HL-60 (cell line): ENCODE results near the gene CLSTN2.

ENCODE experiments used
- DNase-seq, 2 experiments: peaks; one replicate each; pipeline ENCODE4 v3.0.0-alpha.2; 2010 to 2020; ENCODE audit warnings: low read depth in 1 of 2, low spot score in 1 of 2
- H3K27ac ChIP-seq: fragments of 250-450 bp; sonication (Bioruptor Pico); replicated peaks from 2 replicates; pipeline ENCODE4 v1.5.1; 2020; ENCODE audit warnings: mild to moderate bottlenecking, moderate library complexity
- H3K27me3 ChIP-seq: fragments of 250-450 bp; sonication (Bioruptor Pico); 2 replicates; pipeline ENCODE4 v1.5.1; 2021; ENCODE audit warnings: mild to moderate bottlenecking, moderate library complexity; ENCODE audit not compliant: insufficient read depth, poor library complexity, severe bottlenecking
- H3K4me3 ChIP-seq: replicated peaks from 2 replicates; pipeline ENCODE4 v1.5.1; 2011; ENCODE audit warnings: mild to moderate bottlenecking, control low read depth, low read length; ENCODE audit not compliant: insufficient read depth
- CTCF ChIP-seq: IDR thresholded peaks from one replicate; pipeline ENCODE4 v1.5.1; 2011; ENCODE audit warnings: low read length, control low read depth, inconsistent platforms; ENCODE audit not compliant: insufficient read depth
- GABPA ChIP-seq: IDR thresholded peaks from 2 replicates; pipeline ENCODE4 v1.6.1; 2012; ENCODE audit warnings: low read depth
- POLR2AphosphoS5 ChIP-seq: IDR thresholded peaks from 2 replicates; pipeline ENCODE4 v1.6.1; 2012; ENCODE audit warnings: low read depth
- REST ChIP-seq: IDR thresholded peaks from 2 replicates; pipeline ENCODE4 v1.6.1; 2012; ENCODE audit warnings: low read depth; ENCODE audit not compliant: insufficient replicate concordance
- SPI1 ChIP-seq: IDR thresholded peaks from 2 replicates; pipeline ENCODE4 v1.6.1; 2012; ENCODE audit warnings: low read depth, mild to moderate bottlenecking, borderline replicate concordance

Gene CLSTN2

GRCh38 chr3:140505213-140505612 is 570.2 kb downstream of the CLSTN2 start:
- TF ChIP-seq GABPA = no peak
- no peak for TF ChIP-seq POLR2AphosphoS5
- no peak for TF ChIP-seq SPI1
- no peak for TF ChIP-seq CTCF
- TF ChIP-seq REST = no peak
- peaks cover 8% of the 10 kb centered on the region for H3K27me3 ChIP-seq
- H3K4me3 ChIP-seq = no peak overlapping the region
- DNase-seq = no peak
- no peak overlapping the region for H3K27ac ChIP-seq

GRCh38 chr3:140505876-140506275 is 570.9 kb downstream of the CLSTN2 start:
- no peak for TF ChIP-seq CTCF
- TF ChIP-seq POLR2AphosphoS5 = no peak
- TF ChIP-seq REST = no peak
- TF ChIP-seq SPI1 = no peak
- TF ChIP-seq GABPA = no peak
- Histone ChIP-seq H3K4me3 (no peak overlapping the region), H3K27me3 (peaks cover 8% of the 10 kb centered on the region), H3K27ac (no peak overlapping the region)
- DNase-seq = no peak

- Histone ChIP-seq H3K27me3 (peaks cover 8% of the 10 kb centered on the region), H3K4me3 (no peak overlapping the region), H3K27ac (no peak overlapping the region)
- TF ChIP-seq GABPA = no peak
- no peak for TF ChIP-seq POLR2AphosphoS5
- no peak for TF ChIP-seq SPI1
- no peak for TF ChIP-seq CTCF
- no peak for TF ChIP-seq REST
- no peak for DNase-seq
Measured at GRCh38 chr3:140508550-140508949, 573.6 kb downstream of the CLSTN2 start.
